ENCODE data around the gene ASIC1. TPM values are rescaled to one million over a fixed set of nuclear protein-coding genes. Genes with fewer than 3 reads are reported as not detected.

ASIC1 gene
- total RNA-seq, 2 experiments from 2014 or later: 1.5 to 2.8 TPM

- Mint-ChIP-seq H3K4me3 (no peak overlapping the region), H3K27me3 (no peaks in the 10 kb centered on the region), H3K27ac (no peak overlapping the region), H3K36me3 (ENCODE audit: low read depth) (peaks cover 78% of the 10 kb centered on the region), H3K4me1 (ENCODE audit: low read depth) (peaks cover 33% of the 10 kb centered on the region), H3K9me3 (no peaks in the 10 kb centered on the region)
- intact Hi-C loops (cut with DNase I, micrococcal nuclease): loop anchor here in 1 of 2 experiments (1.0 kb wide), 1 partner anchor 10 kb away; no protein-coding TSS in a partner anchor
- no peak for DNase-seq
- H3K36me3 ChIP-seq (ENCODE audit: insufficient read depth, low read length): peaks cover 71% of the 10 kb centered on the region
- H3K27me3 ChIP-seq (ENCODE audit: control insufficient read depth in 1 of 2, insufficient read depth in 2 of 2, low read length in 2 of 2): no peaks in the 10 kb centered on the region
- no peaks in the 10 kb centered on the region for H3K9me3 ChIP-seq (ENCODE audit: control insufficient read depth in 1 of 2, insufficient read depth in 1 of 2, low read length in 2 of 2)
- H3K27ac ChIP-seq (ENCODE audit: low read depth in 1 of 2, low read length in 2 of 2): no peak overlapping the region
- TF ChIP-seq CTCF (IDR thresholded peaks at IDR 0.05): no peak
- ChIA-PET CTCF (interaction anchor here (0.6 to 1.3 kb wide), 4 partner anchors 10 to 419 kb away, joined by 3 to 4 read pairs (median 4); partner anchors contain the start of gene SMARCD1), POLR2A (interaction anchor here (1.9 to 7.7 kb wide), 2 partner anchors 15 to 39 kb away, joined by 5 to 39 read pairs; partner anchors contain the start of genes CERS5 and COX14)
- peaks cover 4% of the 10 kb centered on the region for H3K4me1 ChIP-seq (ENCODE audit: insufficient read depth, low read length)
- no peak for ATAC-seq (ENCODE audit: poor library complexity)
- no peak overlapping the region for H3K4me3 ChIP-seq (ENCODE audit: low read length)
Measured at GRCh38 chr12:50127546-50127945, 70.2 kb downstream of the ASIC1 start.

- no peak for DNase-seq
- Mint-ChIP-seq H3K4me3 (no peak overlapping the region), H3K4me1 (ENCODE audit: low read depth) (peaks cover 30% of the 10 kb centered on the region), H3K27me3 (no peaks in the 10 kb centered on the region), H3K9me3 (no peaks in the 10 kb centered on the region), H3K36me3 (ENCODE audit: low read depth) (peaks cover 79% of the 10 kb centered on the region), H3K27ac (no peak overlapping the region)
- TF ChIP-seq CTCF (IDR thresholded peaks at IDR 0.05): no peak
- intact Hi-C loops (cut with DNase I, micrococcal nuclease): no loop called here
- no peak for ATAC-seq (ENCODE audit: poor library complexity)
- no peaks in the 10 kb centered on the region for H3K9me3 ChIP-seq (ENCODE audit: control insufficient read depth in 1 of 2, insufficient read depth in 1 of 2, low read length in 2 of 2)
- no peak overlapping the region for H3K4me3 ChIP-seq (ENCODE audit: low read length)
- no peaks in the 10 kb centered on the region for H3K27me3 ChIP-seq (ENCODE audit: control insufficient read depth in 1 of 2, insufficient read depth in 2 of 2, low read length in 2 of 2)
- H3K4me1 ChIP-seq (ENCODE audit: insufficient read depth, low read length): peaks cover 4% of the 10 kb centered on the region
- ChIA-PET POLR2A (interaction anchor here (1.0 to 7.7 kb wide), 4 partner anchors 13 to 47 kb away, joined by 3 to 39 read pairs (median 4); partner anchors contain the start of genes COX14 and GPD1), CTCF (interaction anchor here (0.7 to 1.0 kb wide), 2 partner anchors 18 to 90 kb away, joined by 3 read pairs; partner anchors contain the start of gene COX14)
- peaks cover 70% of the 10 kb centered on the region for H3K36me3 ChIP-seq (ENCODE audit: insufficient read depth, low read length)
- H3K27ac ChIP-seq (ENCODE audit: low read depth in 1 of 2, low read length in 2 of 2): no peak overlapping the region
Measured at GRCh38 chr12:50129290-50129689, 71.9 kb downstream of the ASIC1 start.

- Histone ChIP-seq H3K9me3 (ENCODE audit: control insufficient read depth in 1 of 2, insufficient read depth in 1 of 2, low read length in 2 of 2) (no peaks in the 10 kb centered on the region), H3K4me3 (ENCODE audit: low read length) (no peak overlapping the region), H3K27me3 (ENCODE audit: control insufficient read depth in 1 of 2, insufficient read depth in 2 of 2, low read length in 2 of 2) (no peaks in the 10 kb centered on the region), H3K36me3 (ENCODE audit: insufficient read depth, low read length) (peaks cover 84% of the 10 kb centered on the region), H3K4me1 (ENCODE audit: insufficient read depth, low read length) (no peaks in the 10 kb centered on the region), H3K27ac (ENCODE audit: low read depth in 1 of 2, low read length in 2 of 2) (no peak overlapping the region)
- TF ChIP-seq CTCF (IDR thresholded peaks at IDR 0.05): peak; percentile 82
- Mint-ChIP-seq H3K4me3 (no peak overlapping the region), H3K4me1 (ENCODE audit: low read depth) (peaks cover 16% of the 10 kb centered on the region), H3K27ac (peak overlapping the region; percentile 16), H3K36me3 (ENCODE audit: low read depth) (peaks cover 75% of the 10 kb centered on the region), H3K9me3 (no peaks in the 10 kb centered on the region), H3K27me3 (no peaks in the 10 kb centered on the region)
- ChIA-PET CTCF (interaction anchor here (0.7 to 4.0 kb wide), 20 partner anchors 9 to 532 kb away, joined by 3 to 28 read pairs (median 4); partner anchors contain the start of genes CERS5, COX14 and SMARCD1), POLR2A (interaction anchor here (0.8 to 1.8 kb wide), 5 partner anchors 16 to 90 kb away, joined by 3 to 16 read pairs (median 3); partner anchors contain the start of genes COX14 and SMARCD1)
- intact Hi-C loops (cut with DNase I, micrococcal nuclease): loop anchor here (1.0 to 10.0 kb wide), 6 partner anchors 41 to 182 kb away; no protein-coding TSS in a partner anchor
- ATAC-seq (ENCODE audit: poor library complexity): peak; percentile 65
- peak in 3 of 14 experiments; percentile 61 to 70 (median 63) for DNase-seq
Measured at GRCh38 chr12:50132505-50133135, 75.2 kb downstream of the ASIC1 start.

Other genes with a start within 250 kb of the ASIC1 start
- gene NCKAP5L, start 229.2 kb upstream of the ASIC1 start, total RNA-seq: 1 to 10 TPM; 9.2 to 9.8 TPM
- gene BCDIN3D, start 214.5 kb upstream of the ASIC1 start, total RNA-seq: 1 to 10 TPM; 2.8 to 3.9 TPM
- not detected for gene FAIM2, start 153.7 kb upstream of the ASIC1 start, total RNA-seq
- not detected for gene AQP2, start 106.9 kb upstream of the ASIC1 start, total RNA-seq
- not detected for gene AQP5, start 95.7 kb upstream of the ASIC1 start, total RNA-seq
- gene AQP6, start 84.6 kb upstream of the ASIC1 start, total RNA-seq: not detected
- gene RACGAP1, start 32.1 kb upstream of the ASIC1 start, total RNA-seq: 1 to 10 TPM; 3.0 to 3.3 TPM
- gene SMARCD1, start 27.7 kb downstream of the ASIC1 start, total RNA-seq: 10 to 100 TPM; 78.9 to 80.0 TPM
- under 1 TPM; 0.41 to 0.47 TPM for gene GPD1, start 46.4 kb downstream of the ASIC1 start, total RNA-seq
- 10 to 100 TPM; 51.1 to 52.8 TPM for gene COX14, start 54.6 kb downstream of the ASIC1 start, total RNA-seq
- 10 to 100 TPM; 42.3 to 44.5 TPM for gene CERS5, start 109.8 kb downstream of the ASIC1 start, total RNA-seq
- 1 to 10 TPM; 4.6 to 5.1 TPM for gene LIMA1, start 225.9 kb downstream of the ASIC1 start, total RNA-seq